ENCODE data around the gene THBS3.

The THBS3 gene

GRCh38 chr1:155181371-155182051, 26.2 kb downstream of the THBS3 start:
- DNase-seq: no peak
- H3K4me1 Mint-ChIP-seq: peaks cover 20% of the 10 kb centered on the region
- peaks cover 7% of the 10 kb centered on the region for H3K27me3 Mint-ChIP-seq (ENCODE audit: low read depth, poor library complexity)
- TF ChIP-seq, protein P1, sequence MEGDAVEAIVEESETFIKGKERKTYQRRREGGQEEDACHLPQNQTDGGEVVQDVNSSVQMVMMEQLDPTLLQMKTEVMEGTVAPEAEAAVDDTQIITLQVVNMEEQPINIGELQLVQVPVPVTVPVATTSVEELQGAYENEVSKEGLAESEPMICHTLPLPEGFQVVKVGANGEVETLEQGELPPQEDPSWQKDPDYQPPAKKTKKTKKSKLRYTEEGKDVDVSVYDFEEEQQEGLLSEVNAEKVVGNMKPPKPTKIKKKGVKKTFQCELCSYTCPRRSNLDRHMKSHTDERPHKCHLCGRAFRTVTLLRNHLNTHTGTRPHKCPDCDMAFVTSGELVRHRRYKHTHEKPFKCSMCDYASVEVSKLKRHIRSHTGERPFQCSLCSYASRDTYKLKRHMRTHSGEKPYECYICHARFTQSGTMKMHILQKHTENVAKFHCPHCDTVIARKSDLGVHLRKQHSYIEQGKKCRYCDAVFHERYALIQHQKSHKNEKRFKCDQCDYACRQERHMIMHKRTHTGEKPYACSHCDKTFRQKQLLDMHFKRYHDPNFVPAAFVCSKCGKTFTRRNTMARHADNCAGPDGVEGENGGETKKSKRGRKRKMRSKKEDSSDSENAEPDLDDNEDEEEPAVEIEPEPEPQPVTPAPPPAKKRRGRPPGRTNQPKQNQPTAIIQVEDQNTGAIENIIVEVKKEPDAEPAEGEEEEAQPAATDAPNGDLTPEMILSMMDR (IDR thresholded peaks at IDR 0.05): no peak
- no peak overlapping the region for H3K27ac Mint-ChIP-seq
- H3K9me3 Mint-ChIP-seq: no peaks in the 10 kb centered on the region
- H3K4me3 Mint-ChIP-seq: no peak overlapping the region
- H3K36me3 Mint-ChIP-seq (ENCODE audit: low read depth): peaks cover 26% of the 10 kb centered on the region

DNA sequence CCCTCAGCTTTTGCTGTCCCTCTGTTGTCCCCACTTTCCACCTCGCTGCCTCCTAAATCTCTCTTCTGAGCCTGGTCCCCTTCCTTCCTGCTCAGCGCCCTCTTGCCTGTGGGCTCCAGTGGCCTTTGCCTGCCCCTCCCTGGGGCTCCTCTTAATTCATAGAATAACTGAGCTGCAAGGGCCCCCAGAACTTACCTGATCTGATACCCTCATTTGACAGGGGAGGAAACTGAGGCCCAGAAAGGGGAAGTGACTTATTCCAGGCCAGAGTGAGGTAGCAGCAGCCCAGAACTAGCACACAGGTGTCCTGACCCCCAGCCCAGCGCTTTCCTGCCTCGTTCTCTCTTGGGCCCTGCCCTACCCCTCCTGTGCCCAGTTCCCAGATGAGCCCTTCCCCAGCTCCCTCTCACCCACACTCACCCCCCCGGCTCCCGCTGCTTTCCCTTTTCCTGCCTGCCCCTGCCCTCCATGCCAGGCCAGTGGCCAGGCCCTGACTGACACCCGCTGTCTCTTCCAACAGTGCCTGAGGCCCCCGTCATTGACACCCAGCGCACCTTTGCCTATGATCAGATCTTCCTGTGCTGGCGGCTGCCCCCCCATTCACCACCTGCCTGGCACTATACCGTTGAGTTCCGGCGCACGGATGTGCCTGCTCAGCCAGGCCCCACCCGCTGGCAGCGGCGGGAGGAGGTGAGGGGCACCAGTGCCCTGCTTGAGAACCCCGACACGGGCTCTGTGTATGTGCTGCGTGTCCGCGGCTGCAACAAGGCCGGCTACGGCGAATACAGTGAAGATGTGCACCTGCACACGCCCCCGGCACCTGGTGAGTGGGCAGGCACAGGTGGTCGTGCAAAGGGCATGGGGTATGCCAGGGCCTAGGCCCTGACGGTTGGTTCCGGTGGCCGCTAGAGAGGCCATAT, 28.3 kb downstream of the THBS3 start:
- TF ChIP-seq, protein P1 (IDR thresholded peaks at IDR 0.05): no peak
- Mint-ChIP-seq H3K4me1 (peaks cover 26% of the 10 kb centered on the region), H3K27ac (no peak overlapping the region), H3K9me3 (no peaks in the 10 kb centered on the region), H3K4me3 (no peak overlapping the region), H3K27me3 (ENCODE audit: low read depth, poor library complexity) (peaks cover 10% of the 10 kb centered on the region), H3K36me3 (ENCODE audit: low read depth) (peaks cover 28% of the 10 kb centered on the region)
- no peak for DNase-seq

GRCh38 chr1:155178441-155179111, 29.1 kb downstream of the THBS3 start:
- H3K27ac Mint-ChIP-seq: peak overlapping the region; percentile 67
- peaks cover 34% of the 10 kb centered on the region for H3K4me1 Mint-ChIP-seq
- H3K4me3 Mint-ChIP-seq: no peak overlapping the region
- peaks cover 11% of the 10 kb centered on the region for H3K27me3 Mint-ChIP-seq (ENCODE audit: low read depth, poor library complexity)
- DNase-seq: no peak
- H3K9me3 Mint-ChIP-seq: no peaks in the 10 kb centered on the region
- TF ChIP-seq, protein P1 (IDR thresholded peaks at IDR 0.05): no peak
- H3K36me3 Mint-ChIP-seq (ENCODE audit: low read depth): peaks cover 28% of the 10 kb centered on the region

DNA sequence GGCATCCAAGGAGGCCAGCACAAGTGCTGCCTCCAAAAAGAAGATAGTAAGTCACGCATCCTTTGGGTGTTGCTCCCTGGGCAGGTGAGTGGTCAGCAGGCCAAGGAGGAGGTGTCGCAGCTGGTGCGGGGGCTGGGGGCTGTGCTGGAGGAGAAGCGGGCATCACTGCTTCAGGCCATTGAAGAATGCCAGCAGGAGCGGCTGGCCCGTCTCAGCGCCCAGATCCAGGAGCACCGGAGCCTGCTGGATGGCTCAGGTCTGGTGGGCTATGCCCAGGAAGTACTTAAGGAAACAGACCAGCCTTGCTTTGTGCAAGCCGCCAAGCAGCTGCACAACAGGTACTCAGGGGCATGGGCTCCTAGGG, 29.8 kb downstream of the THBS3 start:
- TF ChIP-seq, protein P1 (IDR thresholded peaks at IDR 0.05): no peak
- H3K9me3 Mint-ChIP-seq: no peaks in the 10 kb centered on the region
- H3K27me3 Mint-ChIP-seq (ENCODE audit: low read depth, poor library complexity): peaks cover 14% of the 10 kb centered on the region
- no peak overlapping the region for H3K27ac Mint-ChIP-seq
- no peak for DNase-seq
- no peak overlapping the region for H3K4me3 Mint-ChIP-seq
- H3K4me1 Mint-ChIP-seq: peaks cover 40% of the 10 kb centered on the region
- H3K36me3 Mint-ChIP-seq (ENCODE audit: low read depth): peaks cover 28% of the 10 kb centered on the region

GRCh38 chr1:155177192-155177917, 30.3 kb downstream of the THBS3 start:
- DNase-seq: no peak
- Mint-ChIP-seq H3K4me1 (peaks cover 43% of the 10 kb centered on the region), H3K9me3 (no peaks in the 10 kb centered on the region), H3K27ac (no peak overlapping the region), H3K4me3 (no peak overlapping the region), H3K27me3 (ENCODE audit: low read depth, poor library complexity) (peaks cover 14% of the 10 kb centered on the region), H3K36me3 (ENCODE audit: low read depth) (peaks cover 26% of the 10 kb centered on the region)
- TF ChIP-seq, protein P1 (IDR thresholded peaks at IDR 0.05): no peak
